ENCODE data around the gene TAL1.

- TF ChIP-seq POLR2A (IDR thresholded peaks at IDR 0.05; ENCODE audit: extremely low read depth, insufficient read length) (no peak), CTCF (IDR thresholded peaks at IDR 0.05; ENCODE audit: low read depth, low read length) (no peak)
Measured at GRCh38 chr1:47187926-47188250, 44.1 kb downstream of the TAL1 start.
